SK-N-SH treated with all-trans-retinoic acid at 6 μM for 48 hours (cell line): ENCODE data around the gene SDF4.

Experiments used
- ARNTL ChIP-seq: fragments of 450-650 bp; formaldehyde crosslinking; IDR thresholded peaks from 2 replicates; pipeline ENCODE4 v1.5.0; 2020; ENCODE audit warnings: low read depth, mild to moderate bottlenecking, moderate library complexity, borderline replicate concordance
- BACH2 ChIP-seq: fragments of 250-450 bp; sonication (Bioruptor Pico); IDR thresholded peaks from 2 replicates; pipeline ENCODE4 v1.9.0; 2021; ENCODE audit warnings: mild to moderate bottlenecking, borderline replicate concordance
- CREB5 ChIP-seq: fragments of 250-450 bp; sonication (Bioruptor Pico); IDR thresholded peaks from 2 replicates; pipeline ENCODE4 v1.5.1; 2020; ENCODE audit warnings: low read depth, mild to moderate bottlenecking, moderate library complexity
- ESRRG ChIP-seq: fragments of 250-450 bp; sonication (Bioruptor Pico); IDR thresholded peaks from 2 replicates; pipeline ENCODE4 v1.6.1; 2021; ENCODE audit warnings: mild to moderate bottlenecking
- GLIS3 ChIP-seq: fragments of 250-450 bp; sonication (Bioruptor Pico); IDR thresholded peaks from 2 replicates; pipeline ENCODE4 v1.5.0; 2020; ENCODE audit warnings: mild to moderate bottlenecking, moderate library complexity
- OSR1 ChIP-seq: fragments of 250-450 bp; sonication (Bioruptor Pico); IDR thresholded peaks from 2 replicates; pipeline ENCODE4 v1.8.0; 2022; ENCODE audit warnings: moderate library complexity, mild to moderate bottlenecking, inconsistent platforms
- ZC3H10 ChIP-seq: fragments of 250-450 bp; sonication (Bioruptor Pico); IDR thresholded peaks from 2 replicates; pipeline ENCODE4 v1.5.1; 2021; ENCODE audit warnings: mild to moderate bottlenecking, moderate library complexity
- ZFP3 ChIP-seq: fragments of 250-450 bp; sonication (Bioruptor Pico); IDR thresholded peaks from 2 replicates; pipeline ENCODE4 v1.5.0; 2020; ENCODE audit warnings: mild to moderate bottlenecking, moderate library complexity
- TF ChIP-seq, protein P1 (sequence below): fragments of 250-450 bp; sonication (Bioruptor Pico); IDR thresholded peaks from 2 replicates; pipeline ENCODE4 v1.5.0; 2020; ENCODE audit warnings: mild to moderate bottlenecking, moderate library complexity
- TF ChIP-seq, protein P2 (sequence below): fragments of 250-450 bp; sonication (Bioruptor Pico); IDR thresholded peaks from 2 replicates; pipeline ENCODE4 v1.8.0; 2020; ENCODE audit warnings: mild to moderate bottlenecking, moderate library complexity, borderline replicate concordance

- TF ChIP-seq ARNTL (CRISPR knock-in tag) (no peak), CREB5 (CRISPR knock-in tag) (no peak), ZFP3 (CRISPR knock-in tag) (no peak), OSR1 (no peak), ZC3H10 (CRISPR knock-in tag) (no peak), BACH2 (no peak), ESRRG (CRISPR knock-in tag) (no peak), GLIS3 (CRISPR knock-in tag) (no peak)
- TF ChIP-seq, protein P1, sequence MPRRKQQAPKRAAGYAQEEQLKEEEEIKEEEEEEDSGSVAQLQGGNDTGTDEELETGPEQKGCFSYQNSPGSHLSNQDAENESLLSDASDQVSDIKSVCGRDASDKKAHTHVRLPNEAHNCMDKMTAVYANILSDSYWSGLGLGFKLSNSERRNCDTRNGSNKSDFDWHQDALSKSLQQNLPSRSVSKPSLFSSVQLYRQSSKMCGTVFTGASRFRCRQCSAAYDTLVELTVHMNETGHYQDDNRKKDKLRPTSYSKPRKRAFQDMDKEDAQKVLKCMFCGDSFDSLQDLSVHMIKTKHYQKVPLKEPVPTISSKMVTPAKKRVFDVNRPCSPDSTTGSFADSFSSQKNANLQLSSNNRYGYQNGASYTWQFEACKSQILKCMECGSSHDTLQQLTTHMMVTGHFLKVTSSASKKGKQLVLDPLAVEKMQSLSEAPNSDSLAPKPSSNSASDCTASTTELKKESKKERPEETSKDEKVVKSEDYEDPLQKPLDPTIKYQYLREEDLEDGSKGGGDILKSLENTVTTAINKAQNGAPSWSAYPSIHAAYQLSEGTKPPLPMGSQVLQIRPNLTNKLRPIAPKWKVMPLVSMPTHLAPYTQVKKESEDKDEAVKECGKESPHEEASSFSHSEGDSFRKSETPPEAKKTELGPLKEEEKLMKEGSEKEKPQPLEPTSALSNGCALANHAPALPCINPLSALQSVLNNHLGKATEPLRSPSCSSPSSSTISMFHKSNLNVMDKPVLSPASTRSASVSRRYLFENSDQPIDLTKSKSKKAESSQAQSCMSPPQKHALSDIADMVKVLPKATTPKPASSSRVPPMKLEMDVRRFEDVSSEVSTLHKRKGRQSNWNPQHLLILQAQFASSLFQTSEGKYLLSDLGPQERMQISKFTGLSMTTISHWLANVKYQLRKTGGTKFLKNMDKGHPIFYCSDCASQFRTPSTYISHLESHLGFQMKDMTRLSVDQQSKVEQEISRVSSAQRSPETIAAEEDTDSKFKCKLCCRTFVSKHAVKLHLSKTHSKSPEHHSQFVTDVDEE (CRISPR knock-in tag): no peak
- TF ChIP-seq, protein P2, sequence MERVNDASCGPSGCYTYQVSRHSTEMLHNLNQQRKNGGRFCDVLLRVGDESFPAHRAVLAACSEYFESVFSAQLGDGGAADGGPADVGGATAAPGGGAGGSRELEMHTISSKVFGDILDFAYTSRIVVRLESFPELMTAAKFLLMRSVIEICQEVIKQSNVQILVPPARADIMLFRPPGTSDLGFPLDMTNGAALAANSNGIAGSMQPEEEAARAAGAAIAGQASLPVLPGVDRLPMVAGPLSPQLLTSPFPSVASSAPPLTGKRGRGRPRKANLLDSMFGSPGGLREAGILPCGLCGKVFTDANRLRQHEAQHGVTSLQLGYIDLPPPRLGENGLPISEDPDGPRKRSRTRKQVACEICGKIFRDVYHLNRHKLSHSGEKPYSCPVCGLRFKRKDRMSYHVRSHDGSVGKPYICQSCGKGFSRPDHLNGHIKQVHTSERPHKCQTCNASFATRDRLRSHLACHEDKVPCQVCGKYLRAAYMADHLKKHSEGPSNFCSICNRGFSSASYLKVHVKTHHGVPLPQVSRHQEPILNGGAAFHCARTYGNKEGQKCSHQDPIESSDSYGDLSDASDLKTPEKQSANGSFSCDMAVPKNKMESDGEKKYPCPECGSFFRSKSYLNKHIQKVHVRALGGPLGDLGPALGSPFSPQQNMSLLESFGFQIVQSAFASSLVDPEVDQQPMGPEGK: no peak
Observed at GRCh38 chr1:1170215-1171091, 61.3 kb downstream of the SDF4 start.
